Stimulated activated naive CD8-positive, alpha-beta T cell treated with anti-CD3 and anti-CD28 coated beads, Interleukin-15, amount 100 ng/mL, for 72 hours (primary cell): Measurements from ENCODE around the gene PPP1R3F.
"Not testable (repeated sequence)": the region's sequence is repeated elsewhere in the genome, so short reads cannot be mapped to it uniquely, and the experiment has no call there.

Experiments
- ATAC-seq: fragments of 150-1000 bp; cut with Tn5 transposase; 2 replicates; pipeline ENCODE4 v1.10.0; 2021; ENCODE audit warnings: mild to moderate bottlenecking, moderate library complexity
- DNase-seq, 2 donors: peaks; one replicate each; pipeline ENCODE4 v3.0.0; 2021 to 2022
- H3K27ac Mint-ChIP-seq, 2 donors: one replicate each; pipeline ENCODE4 v1.8.0; 2022; ENCODE audit warnings: mild to moderate bottlenecking in 2 of 2, mixed read lengths in 2 of 2, moderate library complexity in 2 of 2
- H3K27me3 Mint-ChIP-seq: one replicate; pipeline ENCODE4 v1.8.0; 2022; ENCODE audit warnings: mixed read lengths
- H3K4me1 Mint-ChIP-seq: one replicate; pipeline ENCODE4 v1.8.0; 2022; ENCODE audit warnings: mild to moderate bottlenecking, mixed read lengths
- H3K4me3 Mint-ChIP-seq, 2 donors: one replicate each; pipeline ENCODE4 v1.8.0; 2022; ENCODE audit warnings: mild to moderate bottlenecking in 2 of 2, mixed read lengths in 2 of 2, moderate library complexity in 1 of 2
- H3K9me3 Mint-ChIP-seq, 2 donors: one replicate each; pipeline ENCODE4 v1.8.0; 2022; ENCODE audit warnings: mixed read lengths in 2 of 2

PPP1R3F gene

GRCh38 chrX:49278081-49278480 lies 8.5 kb downstream of the PPP1R3F start:
- Mint-ChIP-seq H3K4me1 (peaks cover 81% of the 10 kb centered on the region), H3K9me3 (no peaks in the 10 kb centered on the region), H3K27ac (peak overlapping the region; percentile 95 to 97), H3K27me3 (no peaks in the 10 kb centered on the region), H3K4me3 (peak overlapping the region; percentile 58 to 77)
- DNase-seq, result no peak
- no peak for ATAC-seq

- Mint-ChIP-seq H3K27ac (no peak overlapping the region), H3K4me3 (no peak overlapping the region), H3K27me3 (no peaks in the 10 kb centered on the region), H3K9me3 (no peaks in the 10 kb centered on the region), H3K4me1 (peaks cover 47% of the 10 kb centered on the region)
- ATAC-seq (no peak), DNase-seq (no peak)
These were observed 13.0 kb downstream of the PPP1R3F start for GRCh38 chrX:49282647-49283011.

- Mint-ChIP-seq H3K27me3 (no peaks in the 10 kb centered on the region), H3K4me3 (no peak overlapping the region), H3K27ac (no peak overlapping the region), H3K9me3 (no peaks in the 10 kb centered on the region), H3K4me1 (peaks cover 42% of the 10 kb centered on the region)
- ATAC-seq (no peak), DNase-seq (no peak)
These were observed 14.6 kb downstream of the PPP1R3F start for GRCh38 chrX:49284212-49284611.

- no peaks in the 10 kb centered on the region for H3K9me3 Mint-ChIP-seq
- H3K4me1 Mint-ChIP-seq, result peaks cover 34% of the 10 kb centered on the region
- H3K27me3 Mint-ChIP-seq, result no peaks in the 10 kb centered on the region
- no peak overlapping the region for H3K27ac Mint-ChIP-seq
- DNase-seq (no peak), ATAC-seq (no peak)
- no peak overlapping the region for H3K4me3 Mint-ChIP-seq
These were observed 16.5 kb downstream of the PPP1R3F start for GRCh38 chrX:49286136-49286535.

GRCh38 chrX:49286581-49286980 lies 17.0 kb downstream of the PPP1R3F start:
- DNase-seq, result no peak
- H3K27ac Mint-ChIP-seq, result no peak overlapping the region
- peaks cover 38% of the 10 kb centered on the region for H3K4me1 Mint-ChIP-seq
- no peaks in the 10 kb centered on the region for H3K9me3 Mint-ChIP-seq
- H3K4me3 Mint-ChIP-seq, result no peak overlapping the region
- no peaks in the 10 kb centered on the region for H3K27me3 Mint-ChIP-seq
- ATAC-seq, result no peak

GRCh38 chrX:49287665-49288064 lies 18.1 kb downstream of the PPP1R3F start:
- Mint-ChIP-seq H3K27ac (peak overlapping the region in 1 of 2 donors; percentile 80), H3K4me3 (no peak overlapping the region), H3K27me3 (no peaks in the 10 kb centered on the region), H3K4me1 (peaks cover 41% of the 10 kb centered on the region), H3K9me3 (no peaks in the 10 kb centered on the region)
- DNase-seq (no peak), ATAC-seq (peak; percentile 53)

GRCh38 chrX:49290215-49290614 lies 20.6 kb downstream of the PPP1R3F start:
- H3K4me3 Mint-ChIP-seq, result no peak overlapping the region
- H3K4me1 Mint-ChIP-seq, result peaks cover 41% of the 10 kb centered on the region
- no peak overlapping the region for H3K27ac Mint-ChIP-seq
- H3K9me3 Mint-ChIP-seq, result no peaks in the 10 kb centered on the region
- H3K27me3 Mint-ChIP-seq, result no peaks in the 10 kb centered on the region
- DNase-seq (no peak), ATAC-seq (no peak)

- ATAC-seq (peak; percentile 90), DNase-seq (peak; percentile 56 to 75)
- Mint-ChIP-seq H3K27ac (peak overlapping the region; percentile 81 to 91), H3K4me3 (no peak overlapping the region), H3K9me3 (no peaks in the 10 kb centered on the region), H3K4me1 (peaks cover 45% of the 10 kb centered on the region), H3K27me3 (no peaks in the 10 kb centered on the region)
These were observed 22.2 kb downstream of the PPP1R3F start for GRCh38 chrX:49291615-49292337.

GRCh38 chrX:49292400-49293362 lies 23.1 kb downstream of the PPP1R3F start:
- Mint-ChIP-seq H3K4me1 (peaks cover 38% of the 10 kb centered on the region), H3K9me3 (no peaks in the 10 kb centered on the region), H3K27me3 (no peaks in the 10 kb centered on the region), H3K27ac (peak overlapping the region; percentile 81 to 91), H3K4me3 (no peak overlapping the region)
- DNase-seq, result no peak
- peak; percentile 66 for ATAC-seq

- not testable (repeated sequence) for H3K9me3 Mint-ChIP-seq, H3K27ac Mint-ChIP-seq, DNase-seq, H3K4me1 Mint-ChIP-seq, H3K27me3 Mint-ChIP-seq, ATAC-seq, H3K4me3 Mint-ChIP-seq
These were observed 29.7 kb downstream of the PPP1R3F start for GRCh38 chrX:49299293-49299692.

GRCh38 chrX:49300703-49301102 lies 31.1 kb downstream of the PPP1R3F start:
- no peaks in the 10 kb centered on the region for H3K9me3 Mint-ChIP-seq
- no peak for ATAC-seq
- H3K4me1 Mint-ChIP-seq, result peaks cover 6% of the 10 kb centered on the region
- no peak overlapping the region for H3K27ac Mint-ChIP-seq
- no peaks in the 10 kb centered on the region for H3K27me3 Mint-ChIP-seq
- H3K4me3 Mint-ChIP-seq, result no peak overlapping the region
- DNase-seq, result no peak

- Mint-ChIP-seq H3K9me3 (no peaks in the 10 kb centered on the region), H3K27ac (no peak within 1 kb of the TSS), H3K4me3 (no peak within 1 kb of the TSS), H3K4me1 (peaks cover 3% of the 10 kb centered on the region), H3K27me3 (no peaks in the 10 kb centered on the region)
- no peak for ATAC-seq
- no peak for DNase-seq
These were observed 33.8 kb downstream of the PPP1R3F start, which contains the start of gene GAGE10 for GRCh38 chrX:49303346-49303745. TSS of gene GAGE10 (plus strand) at chrX:49303646. CDS start at chrX:49304860, 1,214 bp downstream.

GRCh38 chrX:49307775-49308174 lies 38.2 kb downstream of the PPP1R3F start:
- ATAC-seq, H3K4me3 Mint-ChIP-seq, H3K27me3 Mint-ChIP-seq, DNase-seq, H3K9me3 Mint-ChIP-seq: not testable (repeated sequence)
- peak overlapping the region in 1 of 2 donors; percentile 27 for H3K27ac Mint-ChIP-seq
- peaks cover 24% of the 10 kb centered on the region for H3K4me1 Mint-ChIP-seq

GRCh38 chrX:49308604-49309269 lies 39.1 kb downstream of the PPP1R3F start:
- Mint-ChIP-seq H3K4me1 (peaks cover 24% of the 10 kb centered on the region), H3K9me3 (no peaks in the 10 kb centered on the region), H3K4me3 (peak overlapping the region; percentile 80), H3K27ac (peak overlapping the region; percentile 86 to 95), H3K27me3 (no peaks in the 10 kb centered on the region)
- ATAC-seq (peak; percentile 76), DNase-seq (peak in 1 of 2 donors; percentile 16)

- H3K9me3 Mint-ChIP-seq, result no peaks in the 10 kb centered on the region
- no peaks in the 10 kb centered on the region for H3K27me3 Mint-ChIP-seq
- DNase-seq, result no peak
- peak; percentile 59 for ATAC-seq
- peaks cover 24% of the 10 kb centered on the region for H3K4me1 Mint-ChIP-seq
- H3K4me3 Mint-ChIP-seq, result peak overlapping the region; percentile 80
- peak overlapping the region; percentile 86 to 95 for H3K27ac Mint-ChIP-seq
These were observed 39.9 kb downstream of the PPP1R3F start for GRCh38 chrX:49309401-49309981.
